ENCODE measurements around the gene ELFN2.

Gene ELFN2

GRCh38 chr22:37419370-37419968, 7.8 kb downstream of the ELFN2 start:
- H4K20me1 ChIP-seq (ENCODE audit: insufficient read depth, low read length, poor library complexity, severe bottlenecking), result no peaks in the 10 kb centered on the region
- H3K9ac ChIP-seq (ENCODE audit: low read depth, low read length, poor library complexity, severe bottlenecking), result no peak overlapping the region
- no peak overlapping the region for H3K4me3 ChIP-seq (ENCODE audit: low read length, poor library complexity, severe bottlenecking)
- peaks cover 5% of the 10 kb centered on the region for H3K27me3 ChIP-seq (ENCODE audit: insufficient read depth, low read length, poor library complexity, severe bottlenecking)
- no peak overlapping the region for H3K4me2 ChIP-seq (ENCODE audit: low read depth, low read length, poor library complexity, severe bottlenecking)
- no peaks in the 10 kb centered on the region for H3K79me2 ChIP-seq (ENCODE audit: insufficient read depth, low read length)
- no peak overlapping the region for H2AFZ ChIP-seq (ENCODE audit: low read length)
- H3K9me3 ChIP-seq (ENCODE audit: insufficient read depth, low read depth, low read length), result no peaks in the 10 kb centered on the region
- no peaks in the 10 kb centered on the region for H3K36me3 ChIP-seq (ENCODE audit: insufficient read depth, low read length)
- no peak for TF ChIP-seq EZH2phosphoT487 (IDR thresholded peaks at IDR 0.05; ENCODE audit: borderline replicate concordance)
- TF ChIP-seq, protein P1, sequence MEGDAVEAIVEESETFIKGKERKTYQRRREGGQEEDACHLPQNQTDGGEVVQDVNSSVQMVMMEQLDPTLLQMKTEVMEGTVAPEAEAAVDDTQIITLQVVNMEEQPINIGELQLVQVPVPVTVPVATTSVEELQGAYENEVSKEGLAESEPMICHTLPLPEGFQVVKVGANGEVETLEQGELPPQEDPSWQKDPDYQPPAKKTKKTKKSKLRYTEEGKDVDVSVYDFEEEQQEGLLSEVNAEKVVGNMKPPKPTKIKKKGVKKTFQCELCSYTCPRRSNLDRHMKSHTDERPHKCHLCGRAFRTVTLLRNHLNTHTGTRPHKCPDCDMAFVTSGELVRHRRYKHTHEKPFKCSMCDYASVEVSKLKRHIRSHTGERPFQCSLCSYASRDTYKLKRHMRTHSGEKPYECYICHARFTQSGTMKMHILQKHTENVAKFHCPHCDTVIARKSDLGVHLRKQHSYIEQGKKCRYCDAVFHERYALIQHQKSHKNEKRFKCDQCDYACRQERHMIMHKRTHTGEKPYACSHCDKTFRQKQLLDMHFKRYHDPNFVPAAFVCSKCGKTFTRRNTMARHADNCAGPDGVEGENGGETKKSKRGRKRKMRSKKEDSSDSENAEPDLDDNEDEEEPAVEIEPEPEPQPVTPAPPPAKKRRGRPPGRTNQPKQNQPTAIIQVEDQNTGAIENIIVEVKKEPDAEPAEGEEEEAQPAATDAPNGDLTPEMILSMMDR (conservative IDR thresholded peaks at IDR 0.05; ENCODE audit: low read length), result no peak
- H3K9me2 ChIP-seq (replicated peaks; ENCODE audit: low read depth, low read length), result no peaks in the 10 kb centered on the region
- H3F3A ChIP-seq (ENCODE audit: low read depth), result no peaks in the 10 kb centered on the region
- H3K4me1 ChIP-seq (ENCODE audit: insufficient read depth, low read length, poor library complexity, severe bottlenecking), result peaks cover 9% of the 10 kb centered on the region

DNA sequence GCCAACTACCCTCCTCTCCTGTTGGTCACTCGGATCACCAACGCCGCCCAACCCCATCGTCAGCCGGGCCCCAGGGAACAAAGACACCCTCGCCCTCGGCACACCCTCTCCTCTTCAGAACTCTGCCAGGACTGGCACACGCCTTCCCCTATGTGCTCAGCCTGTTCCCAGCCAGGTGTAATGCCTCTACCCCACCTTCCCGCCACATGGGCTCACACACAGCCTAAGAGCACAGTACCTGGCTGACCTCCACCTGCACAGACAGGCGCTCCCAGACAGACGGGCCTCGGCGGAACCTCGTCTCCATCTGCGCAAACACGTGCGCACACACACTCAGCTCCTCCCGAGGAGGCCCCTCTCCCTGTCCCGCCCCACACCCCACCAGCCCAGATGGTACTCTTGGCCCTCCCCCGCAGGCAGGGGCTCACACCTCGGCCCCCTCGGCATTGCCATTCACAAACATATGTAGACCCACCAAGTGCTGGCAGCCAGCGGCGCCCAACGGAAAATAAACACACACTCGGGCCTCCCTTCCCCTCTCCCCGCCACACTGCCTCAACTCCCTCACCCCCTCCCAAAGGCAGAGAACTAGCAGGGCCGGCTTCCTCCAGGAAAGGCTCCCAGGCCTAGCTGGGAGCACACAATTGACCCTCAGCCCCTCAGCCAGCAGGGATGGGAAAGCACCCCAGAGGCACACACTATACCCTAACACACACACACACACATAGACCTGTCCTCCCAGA, 8.5 kb downstream of the ELFN2 start:
- Histone ChIP-seq H4K20me1 (ENCODE audit: insufficient read depth, low read length, poor library complexity, severe bottlenecking) (no peaks in the 10 kb centered on the region), H3K9me2 (replicated peaks; ENCODE audit: low read depth, low read length) (no peaks in the 10 kb centered on the region), H3K9ac (ENCODE audit: low read depth, low read length, poor library complexity, severe bottlenecking) (no peak overlapping the region), H3K9me3 (ENCODE audit: insufficient read depth, low read depth, low read length) (no peaks in the 10 kb centered on the region), H3K4me3 (ENCODE audit: low read length, poor library complexity, severe bottlenecking) (no peak overlapping the region), H3K4me2 (ENCODE audit: low read depth, low read length, poor library complexity, severe bottlenecking) (no peak overlapping the region), H3K79me2 (ENCODE audit: insufficient read depth, low read length) (no peaks in the 10 kb centered on the region), H2AFZ (ENCODE audit: low read length) (no peak overlapping the region), H3F3A (ENCODE audit: low read depth) (no peaks in the 10 kb centered on the region), H3K36me3 (ENCODE audit: insufficient read depth, low read length) (no peaks in the 10 kb centered on the region), H3K27me3 (ENCODE audit: insufficient read depth, low read length, poor library complexity, severe bottlenecking) (peaks cover 5% of the 10 kb centered on the region), H3K4me1 (ENCODE audit: insufficient read depth, low read length, poor library complexity, severe bottlenecking) (peaks cover 9% of the 10 kb centered on the region)
- TF ChIP-seq, protein P1 (conservative IDR thresholded peaks at IDR 0.05; ENCODE audit: low read length), result no peak
- no peak for TF ChIP-seq EZH2phosphoT487 (IDR thresholded peaks at IDR 0.05; ENCODE audit: borderline replicate concordance)

- TF ChIP-seq, protein P1 (conservative IDR thresholded peaks at IDR 0.05; ENCODE audit: low read length), result no peak
- TF ChIP-seq EZH2phosphoT487 (IDR thresholded peaks at IDR 0.05; ENCODE audit: borderline replicate concordance), result no peak
- H2AFZ ChIP-seq (ENCODE audit: low read length), result no peak overlapping the region
- no peaks in the 10 kb centered on the region for H3K79me2 ChIP-seq (ENCODE audit: insufficient read depth, low read length)
- H3K4me2 ChIP-seq (ENCODE audit: low read depth, low read length, poor library complexity, severe bottlenecking), result no peak overlapping the region
- no peaks in the 10 kb centered on the region for H3F3A ChIP-seq (ENCODE audit: low read depth)
- H3K4me1 ChIP-seq (ENCODE audit: insufficient read depth, low read length, poor library complexity, severe bottlenecking), result peaks cover 14% of the 10 kb centered on the region
- H3K4me3 ChIP-seq (ENCODE audit: low read length, poor library complexity, severe bottlenecking), result no peak overlapping the region
- H3K9ac ChIP-seq (ENCODE audit: low read depth, low read length, poor library complexity, severe bottlenecking), result no peak overlapping the region
- H3K9me3 ChIP-seq (ENCODE audit: insufficient read depth, low read depth, low read length), result no peaks in the 10 kb centered on the region
- H3K9me2 ChIP-seq (replicated peaks; ENCODE audit: low read depth, low read length), result no peaks in the 10 kb centered on the region
- peaks cover 5% of the 10 kb centered on the region for H3K27me3 ChIP-seq (ENCODE audit: insufficient read depth, low read length, poor library complexity, severe bottlenecking)
- no peaks in the 10 kb centered on the region for H3K36me3 ChIP-seq (ENCODE audit: insufficient read depth, low read length)
- H4K20me1 ChIP-seq (ENCODE audit: insufficient read depth, low read length, poor library complexity, severe bottlenecking), result no peaks in the 10 kb centered on the region
Observed at GRCh38 chr22:37417677-37418348, 9.5 kb downstream of the ELFN2 start.

All from Loucy (cell line).